OCI-M2 (cell line): ENCODE results near the gene CCNYL1.
"Not testable (repeated sequence)": the region's sequence is repeated elsewhere in the genome, so short reads cannot be mapped to it uniquely, and the experiment has no call there.

Experiments used
- DNase-seq: peaks from one replicate; lab custom pipeline; 2025; ENCODE audit not compliant: unreplicated experiment; lab: John Stamatoyannopoulos, UW

Gene CCNYL1

DNA sequence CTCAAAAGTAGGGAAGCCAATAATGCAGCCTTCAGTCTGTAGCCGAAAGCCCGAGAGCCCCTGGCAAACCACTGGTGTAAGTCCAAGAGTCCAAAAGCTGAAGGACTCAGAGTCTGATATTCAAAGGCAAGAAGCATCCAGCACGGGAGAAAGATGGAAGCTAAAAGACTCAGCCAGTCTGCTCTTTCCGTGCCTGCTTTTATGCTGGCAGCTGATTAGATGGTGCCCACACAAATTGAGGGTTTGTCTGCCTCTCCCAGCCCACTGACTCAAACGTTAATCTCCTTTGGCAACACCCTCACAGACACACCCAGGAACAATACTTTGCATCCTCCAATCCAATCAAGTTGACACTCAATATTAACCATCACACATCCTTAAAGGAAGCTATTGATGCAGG, 14.5 kb upstream of the CCNYL1 start:
- DNase-seq = not testable (repeated sequence)

DNA sequence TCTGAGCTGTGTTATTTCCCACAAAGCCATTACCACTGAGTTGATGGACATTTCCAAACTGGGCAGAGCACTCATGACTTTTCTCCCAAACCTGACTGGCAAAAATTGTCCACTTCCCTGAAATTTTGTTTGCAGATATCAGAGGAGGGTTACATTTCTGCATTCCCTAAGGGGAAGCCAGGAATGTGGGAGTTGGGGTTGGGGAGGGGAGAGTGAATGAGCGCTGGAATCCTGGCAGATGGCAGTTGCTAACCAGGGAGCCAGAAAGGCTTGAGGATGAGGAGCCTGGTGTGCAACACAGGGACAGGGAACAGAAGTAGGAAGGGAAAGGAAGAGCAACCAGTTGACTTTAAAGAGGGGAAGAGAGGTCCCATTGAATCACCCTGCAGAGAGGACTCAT, 14.0 kb upstream of the CCNYL1 start:
- no peak for DNase-seq

DNA sequence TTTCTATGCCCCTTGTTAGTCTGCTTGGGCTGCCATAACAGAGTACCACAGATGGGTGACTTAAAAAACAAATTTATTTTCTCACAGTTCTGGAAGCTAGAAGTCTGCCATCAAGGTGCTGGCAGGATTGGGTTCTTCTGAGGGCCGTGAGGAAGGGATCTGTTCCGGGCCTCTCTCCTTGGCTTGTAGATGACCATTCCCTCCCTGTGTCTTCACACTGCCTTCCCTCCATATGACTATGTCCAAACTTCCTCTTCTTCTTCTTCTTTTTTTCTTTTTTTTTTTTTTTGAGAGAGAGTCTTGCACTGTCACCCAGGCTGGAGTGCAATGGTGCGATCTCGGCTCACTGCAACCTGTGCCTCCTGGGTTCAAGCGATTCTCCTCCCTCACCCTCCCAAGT, 13.1 kb upstream of the CCNYL1 start:
- DNase-seq = no peak

DNA sequence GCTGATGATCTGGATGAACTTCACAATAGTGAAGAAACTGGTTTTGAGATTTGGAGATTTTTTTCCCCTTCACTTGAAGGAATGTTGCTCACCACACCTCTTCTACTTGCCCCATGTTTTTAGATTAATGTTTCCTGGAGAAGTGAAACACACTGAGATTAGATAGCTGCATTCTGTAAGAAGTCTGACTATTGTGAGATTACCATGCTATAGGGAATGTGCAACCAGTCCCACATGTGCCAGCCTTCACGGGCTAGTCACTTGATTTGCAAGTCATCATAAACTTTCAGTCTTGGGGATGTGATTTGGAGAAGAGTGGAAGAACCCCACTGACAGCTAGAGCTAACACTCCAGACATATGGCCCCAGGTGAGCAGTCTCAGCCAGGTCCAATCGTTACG, 7.4 kb upstream of the CCNYL1 start:
- no peak for DNase-seq

DNA sequence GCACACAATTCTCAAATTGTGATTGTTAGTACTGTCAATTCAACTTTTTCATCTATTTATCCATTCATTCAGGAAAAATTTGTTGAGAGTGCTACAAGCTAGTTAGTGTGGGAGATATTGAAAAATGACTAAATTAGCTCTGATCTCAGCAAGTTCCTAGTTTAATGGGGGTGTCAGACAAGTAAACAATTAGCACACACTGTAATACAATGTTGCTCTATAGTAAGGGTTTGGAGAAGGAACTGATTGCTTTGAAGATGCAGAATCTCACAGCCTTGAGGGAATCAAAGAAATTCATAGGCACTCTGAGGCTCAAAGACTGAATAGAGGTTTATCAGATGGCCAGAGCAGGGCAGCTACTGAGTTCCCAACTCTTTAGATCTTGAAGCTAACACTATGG, 6.8 kb upstream of the CCNYL1 start:
- DNase-seq = no peak

DNA sequence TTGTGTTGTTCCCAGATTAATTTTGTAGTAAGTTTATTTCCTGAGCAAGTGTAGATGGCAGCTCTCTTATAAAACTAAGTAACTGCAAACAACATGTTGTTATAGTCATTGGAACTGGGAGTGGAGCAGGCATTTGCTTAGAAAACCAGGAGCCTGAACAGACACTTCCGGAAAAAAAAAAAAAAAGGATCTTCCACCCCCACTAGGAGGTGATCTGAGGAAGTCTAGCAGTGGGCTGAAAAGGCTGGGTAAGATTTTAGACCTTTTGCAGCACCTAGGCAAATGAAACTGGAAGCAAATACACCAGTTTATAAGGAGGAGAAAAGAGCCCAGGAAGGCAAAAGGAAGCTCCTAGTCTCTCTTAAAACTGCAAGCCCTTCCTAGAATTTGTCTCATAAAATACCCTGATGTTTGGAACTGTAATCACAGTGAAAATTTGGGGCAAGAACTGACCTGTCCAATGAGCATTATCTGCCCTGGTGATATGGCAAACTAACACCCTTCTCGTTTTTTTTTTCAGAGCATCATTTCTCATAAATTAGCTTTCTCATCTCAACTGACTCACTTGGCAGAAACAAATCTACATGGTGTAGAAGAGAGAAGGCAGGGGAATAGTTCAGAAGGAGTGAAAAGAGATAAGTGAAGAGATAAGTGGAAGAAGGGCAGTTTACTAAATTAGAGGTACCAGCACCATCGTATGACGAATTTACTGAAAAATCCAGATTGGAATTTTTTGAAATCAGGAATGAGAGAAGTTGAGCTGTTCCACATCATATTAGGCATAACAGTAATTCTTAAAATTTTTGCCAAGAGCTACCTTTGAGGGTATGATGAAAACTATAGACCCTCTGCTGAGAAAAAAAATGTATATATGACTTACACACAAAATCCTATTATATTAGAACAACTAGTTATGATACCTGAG, 4.2 kb upstream of the CCNYL1 start:
- DNase-seq = no peak

DNA sequence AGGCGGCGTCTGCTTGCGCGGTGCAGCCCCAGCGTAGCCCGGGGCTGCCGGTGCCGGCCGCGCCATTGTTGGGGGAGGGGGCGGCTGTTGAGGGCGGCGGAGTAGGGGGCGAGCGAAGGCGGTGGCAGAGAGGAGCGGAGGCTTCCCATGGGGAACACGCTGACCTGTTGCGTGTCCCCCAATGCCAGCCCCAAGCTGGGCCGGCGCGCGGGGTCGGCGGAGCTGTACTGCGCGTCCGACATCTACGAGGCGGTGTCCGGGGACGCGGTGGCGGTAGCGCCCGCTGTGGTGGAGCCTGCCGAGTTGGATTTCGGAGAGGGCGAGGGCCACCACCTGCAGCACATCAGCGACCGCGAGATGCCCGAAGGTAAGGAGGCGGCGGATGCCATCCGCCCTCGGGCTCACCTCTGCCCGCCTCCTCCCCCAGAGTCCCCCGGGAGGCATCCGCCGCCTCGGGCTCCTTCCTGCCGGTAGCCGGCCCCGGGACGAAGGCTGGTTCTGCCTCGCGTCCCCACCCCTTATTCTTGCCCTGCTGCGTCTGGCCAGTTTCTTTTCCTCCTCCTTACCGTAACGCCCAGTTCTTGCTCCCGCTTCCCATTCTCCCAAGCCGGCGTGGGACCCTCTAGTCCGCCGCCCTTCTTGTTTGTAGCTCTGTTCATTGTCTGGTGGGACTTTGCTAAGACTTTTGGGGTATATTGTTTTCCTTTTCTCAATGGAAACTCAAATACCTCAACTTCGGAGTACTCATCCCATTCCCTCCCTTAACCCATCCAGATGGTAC, 500 bp downstream of the CCNYL1 start:
- no peak for DNase-seq

DNA sequence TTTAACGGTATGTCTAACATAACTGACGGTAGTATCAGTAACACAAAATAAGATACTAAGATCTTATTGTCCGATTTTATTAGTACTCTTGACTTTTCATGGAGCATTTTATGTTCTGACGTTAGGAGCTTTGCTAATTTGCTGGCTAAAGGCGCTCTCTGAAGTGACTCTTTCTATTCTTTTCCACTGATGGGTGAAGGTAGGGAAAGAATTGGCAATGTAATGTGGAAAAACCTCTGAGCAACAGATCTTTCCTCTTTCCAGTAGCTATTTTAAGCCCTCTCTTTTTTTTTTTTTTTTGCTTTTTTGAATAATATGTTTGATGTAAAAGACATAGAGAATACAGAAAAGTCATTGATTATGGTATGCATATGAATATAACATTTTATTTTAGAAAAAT, 4.6 kb downstream of the CCNYL1 start:
- no peak for DNase-seq

DNA sequence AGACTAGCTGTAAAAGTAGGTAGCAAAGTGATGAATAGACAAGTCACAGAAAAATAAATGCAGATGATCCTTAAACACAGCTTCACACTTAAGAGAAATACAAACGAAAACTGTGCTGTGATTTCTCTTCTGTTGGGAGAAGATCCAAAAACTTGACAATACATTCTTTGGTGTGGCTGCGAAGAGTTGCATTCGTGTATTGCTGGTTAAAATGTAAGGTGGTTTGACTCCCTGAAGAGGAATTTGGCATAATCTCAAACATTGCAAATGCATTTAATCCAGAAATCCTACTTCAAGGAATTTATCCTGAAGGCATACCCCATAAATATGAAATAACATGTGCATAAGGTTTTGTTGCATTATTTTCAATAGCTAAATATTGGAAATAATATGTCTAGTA, 7.1 kb downstream of the CCNYL1 start:
- DNase-seq = no peak

DNA sequence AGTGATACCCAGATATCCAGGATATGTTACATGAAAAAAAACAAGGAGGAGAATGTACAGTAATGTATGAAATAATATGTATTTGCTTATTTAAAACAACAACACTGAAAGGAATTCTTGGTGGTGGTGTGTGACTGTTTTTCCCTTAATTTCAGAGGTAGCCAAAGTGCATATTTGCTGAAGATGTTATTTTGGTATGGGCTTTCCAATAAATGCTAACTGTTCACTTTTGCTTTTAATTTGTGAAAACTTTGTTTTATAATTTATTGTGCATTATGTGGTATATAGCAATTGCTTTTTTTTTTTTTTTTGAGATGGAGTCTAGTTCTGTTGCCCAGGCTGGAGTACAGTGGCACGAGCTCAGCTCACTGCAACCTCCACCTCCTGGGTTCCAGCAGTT, 7.6 kb downstream of the CCNYL1 start:
- DNase-seq = no peak

DNA sequence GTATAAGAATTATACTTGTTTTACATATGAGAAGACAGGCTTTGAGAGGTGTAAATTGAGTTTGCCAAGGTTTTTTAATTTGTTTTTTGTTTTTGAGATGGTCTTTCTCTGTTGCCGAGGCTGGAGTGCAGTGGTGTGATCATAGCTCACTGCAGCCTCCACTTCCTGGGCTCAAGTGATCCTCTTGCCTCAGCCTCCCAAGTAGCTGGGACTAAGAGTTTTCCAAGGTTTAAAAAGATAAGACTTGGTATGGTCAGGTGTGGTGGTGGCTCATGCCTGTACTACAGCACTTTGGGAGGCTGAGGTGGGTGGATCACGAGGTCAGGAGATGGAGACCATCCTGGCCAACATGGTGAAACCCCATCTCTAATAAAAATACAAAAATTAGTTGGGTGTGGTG, 8.2 kb downstream of the CCNYL1 start:
- DNase-seq = not testable (repeated sequence)

DNA sequence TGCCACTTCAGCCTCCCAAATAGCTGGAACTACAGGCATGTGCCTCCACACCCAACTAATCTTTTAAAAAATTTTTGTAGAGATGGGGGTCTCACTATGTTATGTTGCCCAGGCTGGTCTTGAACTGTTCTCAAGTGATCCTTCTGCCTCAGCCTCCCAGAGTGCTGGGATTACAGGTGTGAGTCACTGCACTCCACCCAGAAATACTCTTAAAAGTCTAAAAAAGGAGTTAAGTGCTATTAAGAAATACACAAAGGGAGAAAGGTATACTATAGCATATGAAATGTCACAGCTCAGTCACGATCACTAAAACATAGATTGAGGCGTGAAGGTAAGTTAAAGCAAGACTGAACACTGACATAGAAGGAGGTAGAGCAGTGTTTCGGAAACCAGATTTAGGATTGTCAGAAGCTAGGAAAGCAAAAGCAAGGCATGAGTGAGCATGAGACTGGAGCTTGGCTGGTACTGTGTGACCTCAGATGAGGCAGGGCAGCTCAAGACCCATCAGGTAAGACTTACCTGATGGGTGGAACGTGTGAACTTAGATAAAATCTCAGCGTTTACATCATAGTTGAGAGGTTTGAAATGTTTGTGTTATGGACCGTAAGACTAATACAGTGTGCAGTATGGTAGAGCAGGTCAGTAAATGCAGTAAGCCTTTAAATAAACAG, 9.2 kb downstream of the CCNYL1 start:
- DNase-seq = no peak

DNA sequence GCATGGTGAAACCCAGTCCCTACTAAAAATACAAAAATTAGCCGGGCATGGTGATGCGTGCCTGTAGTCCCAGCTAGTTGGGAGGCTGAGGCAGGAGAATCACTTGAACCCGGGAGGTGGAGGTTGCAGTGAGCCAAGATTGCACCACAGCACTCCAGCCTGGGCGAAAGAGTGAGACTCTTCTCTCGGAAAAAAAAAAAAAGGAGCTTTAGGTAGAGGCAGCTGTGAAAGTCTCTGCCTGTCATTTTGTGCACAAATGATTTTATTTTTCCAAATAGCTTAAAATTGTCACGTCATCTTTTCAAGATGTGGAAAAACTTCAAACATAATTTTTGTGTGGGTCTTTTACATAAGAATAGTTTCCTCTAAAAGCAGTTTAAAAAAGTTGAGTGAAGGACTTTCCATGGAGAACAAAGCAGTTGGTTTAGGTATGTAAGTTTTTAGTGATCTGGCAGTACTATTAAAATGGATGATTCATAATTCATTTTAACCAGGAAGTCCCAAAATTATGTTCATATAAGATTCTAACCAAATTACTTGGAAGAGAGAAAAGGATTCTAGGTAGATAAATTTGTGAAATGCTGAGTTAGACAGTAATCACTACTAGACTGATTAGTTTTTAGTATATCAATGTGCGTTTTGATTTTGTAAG, 11.5 kb downstream of the CCNYL1 start:
- DNase-seq = no peak

DNA sequence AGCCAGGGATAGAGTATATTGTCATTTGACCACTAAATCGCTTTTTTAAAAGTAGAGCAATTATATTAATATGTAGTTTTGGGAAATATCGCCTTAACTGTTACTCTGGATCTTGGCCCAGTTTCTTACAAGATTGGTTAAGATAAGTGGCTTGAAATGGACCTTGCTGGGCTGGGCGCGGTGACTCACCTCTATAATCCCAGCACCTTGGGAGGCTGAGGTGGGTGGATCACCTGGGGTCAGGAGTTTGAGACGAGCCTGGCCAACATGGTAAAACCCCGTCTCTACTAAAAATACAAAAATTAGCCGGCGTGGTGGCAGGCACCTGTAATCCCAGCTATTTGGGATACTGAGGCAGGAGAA, 12.0 kb downstream of the CCNYL1 start:
- not testable (repeated sequence) for DNase-seq

DNA sequence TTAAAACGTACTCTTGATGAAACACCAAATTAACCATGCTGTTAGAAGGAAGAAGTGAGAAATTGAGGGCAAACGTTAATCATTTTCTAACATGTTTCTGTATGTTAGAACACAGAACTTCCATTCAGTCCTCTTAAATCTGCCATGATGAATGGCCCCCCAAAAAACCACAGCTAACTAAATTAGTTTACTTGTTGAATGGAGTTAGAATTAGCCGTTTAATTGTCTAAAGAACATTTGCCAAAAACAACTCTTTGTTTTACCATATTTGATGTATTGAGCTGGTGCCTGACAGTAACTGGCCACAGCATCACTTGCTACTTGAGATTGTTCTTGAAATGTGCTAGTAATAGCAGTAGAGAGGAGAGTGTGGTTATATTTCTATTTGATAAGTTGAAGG, 12.7 kb downstream of the CCNYL1 start:
- no peak for DNase-seq

DNA sequence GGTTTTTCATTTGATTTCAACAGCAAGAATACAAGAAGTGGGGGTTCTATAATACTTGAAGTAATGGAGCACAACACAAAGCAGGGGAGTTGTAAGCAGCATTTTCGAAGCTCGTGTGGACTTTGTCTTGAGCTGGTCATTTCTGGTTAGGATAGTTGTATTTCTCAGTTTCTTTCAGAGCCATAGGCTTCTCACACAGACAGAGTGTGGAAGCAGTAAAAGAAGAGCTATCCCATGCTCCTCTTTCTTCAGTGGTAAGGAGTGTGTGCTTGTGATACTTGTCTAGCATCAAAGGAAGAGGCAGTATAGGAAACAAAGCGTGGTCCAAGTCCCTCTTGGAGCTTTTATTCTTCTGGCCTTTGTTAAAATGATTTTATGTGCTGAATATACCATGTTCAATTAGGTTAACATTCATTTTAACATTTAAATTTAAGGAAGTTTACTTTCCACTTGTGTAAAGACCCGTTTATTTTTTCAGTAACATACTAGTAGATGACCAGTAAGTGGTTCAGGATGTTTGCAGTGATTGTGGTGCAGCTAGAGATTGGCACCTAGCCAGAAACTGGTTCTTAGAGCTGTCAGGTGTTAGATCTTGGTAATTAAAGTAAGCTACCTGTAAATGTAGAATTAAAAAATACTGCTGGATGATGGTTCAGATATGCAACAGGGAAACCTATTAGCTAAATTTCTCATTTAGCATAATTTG, 14.6 kb downstream of the CCNYL1 start:
- DNase-seq = no peak

DNA sequence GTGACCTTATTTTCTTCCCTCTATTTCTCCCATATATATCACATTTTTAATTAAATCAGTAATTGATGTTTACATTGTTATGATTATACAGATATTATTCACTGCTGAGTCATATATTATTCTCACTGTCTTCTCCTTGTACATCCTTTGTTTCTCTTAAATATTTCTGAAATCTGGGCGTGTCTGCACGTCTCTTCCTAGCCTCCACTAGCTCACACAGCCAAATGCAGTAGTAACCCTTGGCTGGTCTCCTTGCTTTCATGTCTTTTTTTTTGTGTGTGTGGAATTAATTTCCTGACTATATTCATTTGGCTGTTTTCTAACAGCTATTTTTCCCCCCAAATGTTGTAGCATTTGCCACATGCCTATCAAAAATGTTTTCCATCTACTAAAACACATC, 15.8 kb downstream of the CCNYL1 start:
- no peak for DNase-seq

DNA sequence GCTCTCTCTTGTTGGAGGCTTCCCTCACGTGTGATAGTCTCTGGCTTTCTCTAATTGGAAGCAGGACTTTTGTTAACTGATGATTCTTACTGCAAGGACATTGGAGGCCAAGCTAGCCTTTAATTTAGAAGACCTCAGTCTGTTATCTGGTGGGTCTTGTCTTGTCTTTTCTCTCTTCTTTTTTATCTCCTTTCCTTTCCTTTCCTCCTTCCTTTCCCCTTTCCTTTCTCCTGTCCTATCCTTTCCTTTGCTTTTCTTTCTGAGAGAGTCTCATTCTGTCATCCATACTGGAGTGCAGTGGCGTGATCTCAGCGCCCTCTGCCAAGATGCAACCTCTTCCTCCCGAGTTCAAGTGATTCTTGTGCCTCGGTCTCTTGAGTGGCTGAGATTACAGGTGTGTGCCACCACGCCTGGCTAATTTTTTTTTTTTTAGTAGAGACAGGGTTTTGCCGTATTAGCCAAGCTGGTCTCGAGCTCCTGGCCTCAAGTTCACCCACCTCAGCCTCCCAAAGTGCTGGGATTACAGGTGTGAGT, 18.1 kb downstream of the CCNYL1 start:
- no peak for DNase-seq

DNA sequence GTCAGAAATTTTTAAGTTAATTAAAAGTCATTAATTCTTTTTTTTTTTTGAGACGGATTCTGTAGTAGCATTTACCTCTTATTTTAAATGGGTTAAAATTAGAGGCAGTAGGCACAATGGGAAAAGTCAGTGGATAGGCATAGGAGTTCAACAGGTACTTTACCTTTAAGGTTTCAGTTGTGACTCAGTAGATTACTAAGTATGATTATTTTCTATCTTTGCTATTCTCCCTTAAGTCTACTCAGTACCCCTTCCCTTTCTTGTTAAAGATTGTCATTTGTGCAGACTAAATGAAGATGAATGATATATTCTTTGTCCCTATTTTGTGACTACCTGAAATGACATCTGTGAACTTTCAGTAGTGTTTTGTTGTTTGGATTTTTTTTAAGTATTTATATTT, 19.7 kb downstream of the CCNYL1 start:
- DNase-seq = no peak

DNA sequence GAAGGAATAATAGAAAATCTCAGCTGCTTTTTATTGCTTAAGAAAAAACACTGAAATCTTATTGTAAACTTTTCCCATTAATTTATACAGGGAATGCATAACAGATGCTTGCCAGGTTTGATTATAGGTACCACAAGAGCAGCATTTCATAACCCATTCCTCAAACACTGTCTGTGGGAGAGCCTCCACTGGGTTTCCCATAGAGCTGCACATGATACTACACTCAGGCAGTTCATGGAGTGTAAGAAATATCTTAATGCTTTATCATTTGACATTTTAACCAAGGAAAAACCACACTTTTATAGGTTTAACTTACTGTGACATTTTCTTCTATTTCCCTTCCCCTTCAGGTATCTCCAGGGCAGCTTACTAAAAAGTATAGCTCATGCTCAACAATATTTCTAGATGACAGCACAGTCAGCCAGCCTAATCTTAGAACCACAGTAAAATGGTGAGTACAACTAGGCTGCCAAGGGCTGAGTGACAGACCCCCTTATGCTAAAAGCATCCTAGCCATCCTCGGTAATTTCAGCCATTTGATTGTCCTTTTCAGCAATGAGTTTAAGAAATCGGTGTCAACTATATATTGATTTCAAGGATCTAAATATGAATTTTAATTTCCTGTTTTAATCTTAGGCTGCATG, 22.3 kb downstream of the CCNYL1 start:
- DNase-seq = no peak
